Neuronal stem cell (in vitro differentiated cells): ENCODE data around the gene SPDYE16.
"Not testable (repeated sequence)": the region's sequence is repeated elsewhere in the genome, so short reads cannot be mapped to it uniquely, and the experiment has no call there.

Source experiments
- DNase-seq: peaks from one replicate; pipeline ENCODE4 v3.0.0-alpha.2; 2013; ENCODE audit warnings: low spot score
- H2AFZ ChIP-seq: one replicate; pipeline ENCODE4 v1.6.1; 2013; ENCODE audit warnings: mild to moderate bottlenecking, low read length, inconsistent platforms
- H2AK5ac ChIP-seq: 2 replicates; pipeline ENCODE4 v1.6.1; 2013; ENCODE audit warnings: low read depth, mild to moderate bottlenecking, inconsistent platforms, low read length, moderate library complexity, mixed read lengths
- H2BK120ac ChIP-seq: 2 replicates; pipeline ENCODE4 v1.6.1; 2013; ENCODE audit warnings: low read depth, mild to moderate bottlenecking, inconsistent platforms, low read length, moderate library complexity, mixed read lengths
- H2BK12ac ChIP-seq: one replicate; pipeline ENCODE4 v1.6.1; 2013; ENCODE audit warnings: low read length, inconsistent platforms
- H2BK15ac ChIP-seq: 2 replicates; pipeline ENCODE4 v1.6.1; 2013; ENCODE audit warnings: mild to moderate bottlenecking, low read length, inconsistent platforms, mixed read lengths
- H2BK5ac ChIP-seq: one replicate; pipeline ENCODE4 v1.6.1; 2013; ENCODE audit warnings: inconsistent platforms, mild to moderate bottlenecking, low read length, moderate library complexity
- H3K14ac ChIP-seq: one replicate; pipeline ENCODE4 v1.6.1; 2013; ENCODE audit warnings: low read length, inconsistent platforms
- H3K18ac ChIP-seq: 2 replicates; pipeline ENCODE4 v1.6.1; 2013; ENCODE audit warnings: low read length, inconsistent platforms
- H3K23ac ChIP-seq: 2 replicates; pipeline ENCODE4 v1.6.1; 2013; ENCODE audit warnings: low read depth, mild to moderate bottlenecking, mixed read lengths, low read length, inconsistent platforms; ENCODE audit not compliant: poor library complexity
- H3K27ac ChIP-seq: replicated peaks from 3 replicates; pipeline ENCODE4 v1.5.1; 2013; ENCODE audit warnings: low read length, inconsistent platforms
- H3K27me3 ChIP-seq, 3 experiments: 2 replicates each; pipeline ENCODE4 v1.6.1; 2013; ENCODE audit warnings: low read length in 3 of 3, mild to moderate bottlenecking in 2 of 3, inconsistent platforms in 1 of 3, low read depth in 1 of 3, mixed read lengths in 1 of 3, moderate library complexity in 1 of 3; ENCODE audit not compliant: control insufficient read depth in 3 of 3, insufficient read depth in 3 of 3
- H3K36me3 ChIP-seq, 2 donors: replicated peaks in 1 of 2; 2 replicates each; pipeline ENCODE4 v1.6.1; 2013; ENCODE audit warnings: low read length in 2 of 2; ENCODE audit not compliant: control insufficient read depth in 2 of 2, insufficient read depth in 2 of 2
- H3K4ac ChIP-seq: 2 replicates; pipeline ENCODE4 v1.6.1; 2013; ENCODE audit warnings: inconsistent platforms, mild to moderate bottlenecking, low read length, moderate library complexity
- H3K4me1 ChIP-seq, 2 donors: 1 replicate in 1 of 2; 2 replicates in 1 of 2; pipeline ENCODE4 v1.6.1; 2013; ENCODE audit warnings: low read length in 2 of 2, low read depth in 1 of 2; ENCODE audit not compliant: control insufficient read depth in 2 of 2, insufficient read depth in 1 of 2
- H3K4me2 ChIP-seq: one replicate; pipeline ENCODE4 v1.6.1; 2013; ENCODE audit warnings: mild to moderate bottlenecking, low read length, inconsistent platforms; ENCODE audit not compliant: insufficient read depth, poor library complexity, severe bottlenecking
- H3K4me3 ChIP-seq, 2 donors: 2 replicates each; pipeline ENCODE4 v1.5.1; 2013; ENCODE audit warnings: low read length in 2 of 2, mild to moderate bottlenecking in 2 of 2, inconsistent platforms in 1 of 2, moderate library complexity in 1 of 2
- H3K79me1 ChIP-seq: one replicate; pipeline ENCODE4 v1.6.1; 2013; ENCODE audit warnings: low read depth, mild to moderate bottlenecking, inconsistent platforms, low read length, moderate library complexity
- H3K9ac ChIP-seq: one replicate; pipeline ENCODE4 v1.6.1; 2013; ENCODE audit warnings: mild to moderate bottlenecking, low read depth, low read length, inconsistent platforms; ENCODE audit not compliant: poor library complexity
- H3K9me3 ChIP-seq, 2 donors: replicated peaks in 1 of 2; 2 replicates each; pipeline versions ENCODE3 to v1.6.1; 2013; ENCODE audit warnings: low read length in 2 of 2, mild to moderate bottlenecking in 2 of 2, inconsistent platforms in 1 of 2, low read depth in 1 of 2, mixed read lengths in 1 of 2, moderate library complexity in 1 of 2; ENCODE audit not compliant: control insufficient read depth in 2 of 2, insufficient read depth in 1 of 2
- H4K8ac ChIP-seq: one replicate; pipeline ENCODE4 v1.6.1; 2013; ENCODE audit warnings: low read depth, mild to moderate bottlenecking, inconsistent platforms, low read length, moderate library complexity
- H4K91ac ChIP-seq: one replicate; pipeline ENCODE4 v1.6.1; 2013; ENCODE audit warnings: low read length, low read depth, mild to moderate bottlenecking, inconsistent platforms; ENCODE audit not compliant: poor library complexity
- WGBS, 2 donors: extraction: QIAGEN DNeasy Blood & Tissue Kit; methylation state at CpG; one replicate each; pipeline ENCODE4 v1.1.7; 2013; ENCODE audit warnings: missing lambda C conversion rate in 2 of 2, mixed read lengths in 1 of 2; ENCODE audit not compliant: insufficient read length in 2 of 2, insufficient replicate concordance in 1 of 2; ENCODE audit errors: extremely low coverage in 2 of 2; 5-methylcytosine and 5-hydroxymethylcytosine counted together

The SPDYE16 gene

DNA sequence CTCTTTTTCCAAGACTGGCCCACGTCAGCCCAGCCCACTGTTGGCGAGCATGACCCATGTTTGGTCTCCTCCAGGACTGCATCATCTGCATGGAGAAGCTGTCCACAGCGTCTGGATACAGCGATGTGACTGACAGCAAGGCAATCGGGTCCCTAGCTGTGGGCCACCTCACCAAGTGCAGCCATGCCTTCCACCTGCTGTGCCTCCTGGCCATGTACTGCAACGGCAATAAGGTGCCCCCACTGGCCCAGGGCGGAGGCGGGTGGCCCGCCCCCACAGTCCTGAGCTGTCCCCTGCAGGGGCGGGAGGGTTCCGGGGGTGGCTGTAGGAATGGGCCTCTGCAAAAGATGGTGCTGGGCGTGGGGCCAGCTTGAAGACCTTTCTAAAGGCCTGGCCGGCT lies 40.9 kb downstream of the SPDYE16 start:
- H2AK5ac ChIP-seq, H2BK15ac ChIP-seq, H3K9me3 ChIP-seq, DNase-seq, H3K9ac ChIP-seq, H3K27ac ChIP-seq, H3K27me3 ChIP-seq, H3K4ac ChIP-seq, H3K79me1 ChIP-seq, H2BK5ac ChIP-seq, H3K4me2 ChIP-seq, H4K8ac ChIP-seq, H2AFZ ChIP-seq, H3K4me3 ChIP-seq, H4K91ac ChIP-seq, H3K36me3 ChIP-seq, H2BK12ac ChIP-seq, H3K18ac ChIP-seq, H3K4me1 ChIP-seq, H3K23ac ChIP-seq, H2BK120ac ChIP-seq, H3K14ac ChIP-seq: not testable (repeated sequence)
- no CpG with 5 or more reads among the region's 13 CpGs for WGBS, 2 donors

DNA sequence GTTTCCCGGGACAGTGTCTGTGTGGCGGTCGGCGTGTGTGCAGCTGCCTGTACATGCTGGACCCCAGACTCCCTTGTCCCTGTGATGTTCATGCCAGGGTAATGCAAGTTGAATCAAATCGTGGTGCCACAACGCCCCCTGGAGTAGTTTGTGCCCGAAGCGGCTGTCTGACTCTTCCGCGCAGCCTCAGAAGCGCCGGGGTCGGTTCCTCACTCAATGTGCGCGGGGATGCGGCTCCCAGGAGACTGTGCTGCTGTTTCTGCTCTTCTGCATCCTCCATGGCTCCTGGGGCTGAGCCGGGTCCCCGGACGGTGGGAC lies 43.2 kb downstream of the SPDYE16 start:
- no CpG with 5 or more reads among the region's 19 CpGs for WGBS, 2 donors
- not testable (repeated sequence) for H2BK15ac ChIP-seq, H2AK5ac ChIP-seq, H3K4me2 ChIP-seq, H3K23ac ChIP-seq, H3K79me1 ChIP-seq, H3K36me3 ChIP-seq, H3K4me1 ChIP-seq, H3K9ac ChIP-seq, DNase-seq, H3K14ac ChIP-seq, H3K4me3 ChIP-seq, H3K9me3 ChIP-seq, H2AFZ ChIP-seq, H3K18ac ChIP-seq, H3K27ac ChIP-seq, H3K4ac ChIP-seq, H3K27me3 ChIP-seq, H4K8ac ChIP-seq, H2BK12ac ChIP-seq, H2BK5ac ChIP-seq, H2BK120ac ChIP-seq, H4K91ac ChIP-seq

DNA sequence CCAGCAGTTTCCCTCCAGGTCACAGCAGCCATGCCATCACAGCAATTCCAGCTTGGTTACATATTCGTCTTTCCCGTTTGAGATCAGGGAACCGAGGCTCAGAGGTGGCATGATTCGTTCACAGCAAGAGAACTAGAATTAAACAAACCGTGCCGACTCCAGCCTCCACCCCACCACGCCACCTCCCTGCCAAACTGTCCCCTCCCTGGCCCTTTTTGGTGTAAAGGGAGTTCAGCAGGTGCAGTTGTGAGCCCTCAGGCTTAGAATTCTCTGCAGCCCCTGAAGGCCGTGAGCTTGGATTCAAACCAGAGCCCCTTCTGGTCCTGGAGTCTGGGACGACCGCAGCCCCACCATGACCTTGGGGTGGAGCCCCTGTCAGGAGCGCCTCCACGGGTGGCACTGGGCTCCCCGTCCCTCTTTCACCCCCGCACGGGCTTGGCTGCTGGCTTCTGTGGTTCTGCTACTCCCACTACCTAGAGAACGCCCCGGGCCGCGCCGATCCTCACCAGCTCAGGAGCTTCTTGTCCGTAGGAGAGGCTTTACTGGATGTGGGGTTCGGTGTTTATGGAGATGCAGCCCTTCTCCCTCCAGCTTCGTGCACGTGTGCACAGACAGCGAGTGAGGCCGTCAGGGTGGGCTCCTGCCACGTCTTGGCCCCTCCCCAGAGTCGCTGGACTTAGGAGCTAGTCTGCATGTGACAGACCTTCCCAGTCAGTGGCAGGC lies 43.7 kb downstream of the SPDYE16 start:
- WGBS, 2 donors: no CpG with 5 or more reads among the region's 28 CpGs

DNA sequence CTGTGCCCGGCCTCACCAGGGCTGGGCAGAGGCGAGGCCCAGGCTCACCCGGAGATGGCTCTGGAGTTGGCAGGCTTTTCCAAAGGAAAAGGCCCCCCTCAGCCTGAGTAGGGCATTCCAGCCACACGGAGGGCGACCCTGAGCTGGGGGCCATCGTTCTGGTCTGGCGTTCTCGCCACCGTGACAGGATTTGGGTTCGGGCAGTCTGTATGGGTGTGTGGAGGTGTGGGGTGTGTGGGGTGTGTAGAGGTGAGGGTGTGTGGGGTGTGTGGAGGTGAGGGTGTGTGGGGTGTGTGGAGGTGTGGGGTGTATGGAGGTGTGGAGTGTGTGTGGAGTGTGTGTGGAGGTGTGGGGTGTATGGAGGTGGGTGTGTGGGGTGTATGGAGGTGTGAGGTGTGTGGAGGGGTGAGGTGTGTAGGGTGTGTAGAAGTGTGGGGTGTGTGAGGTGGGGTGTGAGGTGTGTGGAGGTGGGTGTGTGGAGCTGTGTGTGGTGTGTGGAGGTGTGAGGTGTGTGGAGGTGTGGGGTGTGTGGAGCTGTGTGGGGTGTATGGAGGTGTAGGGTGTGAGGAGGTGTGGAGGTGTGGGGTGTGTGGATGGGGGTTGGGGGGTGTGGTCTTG lies 44.4 kb downstream of the SPDYE16 start:
- not testable (repeated sequence) for H3K36me3 ChIP-seq, H3K27me3 ChIP-seq, H3K27ac ChIP-seq, H2BK12ac ChIP-seq, H4K8ac ChIP-seq, H3K14ac ChIP-seq, DNase-seq, H3K4me3 ChIP-seq, H3K18ac ChIP-seq, H2AK5ac ChIP-seq, H3K4me2 ChIP-seq, H3K4ac ChIP-seq, H2BK15ac ChIP-seq, H2AFZ ChIP-seq, H3K9me3 ChIP-seq, H2BK5ac ChIP-seq, H3K23ac ChIP-seq, H3K79me1 ChIP-seq, H3K4me1 ChIP-seq, H4K91ac ChIP-seq, H2BK120ac ChIP-seq, H3K9ac ChIP-seq
- WGBS, 2 donors: no CpG with 5 or more reads among the region's 10 CpGs

More for the DNA sequence above, 43.7 kb downstream of the SPDYE16 start:
- H2BK12ac ChIP-seq, H3K9ac ChIP-seq, H2AFZ ChIP-seq, H3K79me1 ChIP-seq, H3K23ac ChIP-seq, H3K27me3 ChIP-seq, H3K4me3 ChIP-seq, H4K91ac ChIP-seq, H3K27ac ChIP-seq, H3K36me3 ChIP-seq, H3K4me2 ChIP-seq, H2BK15ac ChIP-seq, H2BK120ac ChIP-seq, H2AK5ac ChIP-seq, H3K4me1 ChIP-seq, H3K9me3 ChIP-seq, DNase-seq, H3K4ac ChIP-seq, H2BK5ac ChIP-seq, H3K18ac ChIP-seq, H3K14ac ChIP-seq, H4K8ac ChIP-seq: not testable (repeated sequence)
